SK-N-SH treated with all-trans-retinoic acid at 6 μM for 48 hours (cell line): ENCODE data around the gene ZNF672.

Experiments used
- ATAC-seq: fragments of 200-7000 bp; cut with Tn5 transposase; 3 replicates; pipeline ENCODE4 v1.9.1; 2020; ENCODE audit warnings: mild to moderate bottlenecking, moderate library complexity
- ARNTL ChIP-seq: fragments of 450-650 bp; formaldehyde crosslinking; IDR thresholded peaks from 2 replicates; pipeline ENCODE4 v1.5.0; 2020; ENCODE audit warnings: low read depth, mild to moderate bottlenecking, moderate library complexity, borderline replicate concordance
- CREB5 ChIP-seq: fragments of 250-450 bp; sonication (Bioruptor Pico); IDR thresholded peaks from 2 replicates; pipeline ENCODE4 v1.5.1; 2020; ENCODE audit warnings: low read depth, mild to moderate bottlenecking, moderate library complexity
- CSDC2 ChIP-seq: fragments of 250-450 bp; sonication (Bioruptor Pico); IDR thresholded peaks from 2 replicates; pipeline ENCODE4 v1.5.0; 2020; ENCODE audit warnings: mild to moderate bottlenecking, moderate library complexity
- CSRNP3 ChIP-seq: fragments of 250-450 bp; sonication (Bioruptor Pico); IDR thresholded peaks from 2 replicates; pipeline ENCODE4 v1.5.1; 2021; ENCODE audit warnings: mild to moderate bottlenecking, moderate library complexity
- ESRRG ChIP-seq: fragments of 250-450 bp; sonication (Bioruptor Pico); IDR thresholded peaks from 2 replicates; pipeline ENCODE4 v1.6.1; 2021; ENCODE audit warnings: mild to moderate bottlenecking
- GLIS3 ChIP-seq: fragments of 250-450 bp; sonication (Bioruptor Pico); IDR thresholded peaks from 2 replicates; pipeline ENCODE4 v1.5.0; 2020; ENCODE audit warnings: mild to moderate bottlenecking, moderate library complexity
- ISL1 ChIP-seq: fragments of 250-450 bp; sonication (Bioruptor Pico); IDR thresholded peaks from 2 replicates; pipeline ENCODE4 v2.1.2; 2022; ENCODE audit warnings: mild to moderate bottlenecking, moderate library complexity
- OSR1 ChIP-seq: fragments of 250-450 bp; sonication (Bioruptor Pico); IDR thresholded peaks from 2 replicates; pipeline ENCODE4 v1.8.0; 2022; ENCODE audit warnings: moderate library complexity, mild to moderate bottlenecking, inconsistent platforms
- PPARA ChIP-seq: fragments of 250-450 bp; sonication (Bioruptor Pico); IDR thresholded peaks from 2 replicates; pipeline ENCODE4 v1.5.0; 2020; ENCODE audit warnings: mild to moderate bottlenecking, borderline replicate concordance
- RARB ChIP-seq: fragments of 250-450 bp; sonication (Bioruptor Pico); IDR thresholded peaks from 2 replicates; pipeline ENCODE4 v1.8.0; 2021; ENCODE audit warnings: mild to moderate bottlenecking, moderate library complexity
- SNAI2 ChIP-seq: fragments of 250-450 bp; sonication (Bioruptor Pico); IDR thresholded peaks from 2 replicates; pipeline ENCODE4 v1.5.0; 2020; ENCODE audit warnings: mild to moderate bottlenecking, moderate library complexity
- TCF4 ChIP-seq: fragments of 250-450 bp; sonication (Bioruptor Pico); IDR thresholded peaks from 2 replicates; pipeline ENCODE4 v1.8.0; 2021; ENCODE audit warnings: mild to moderate bottlenecking, moderate library complexity, borderline replicate concordance
- TOX ChIP-seq: fragments of 250-450 bp; sonication (Bioruptor Pico); IDR thresholded peaks from 2 replicates; pipeline ENCODE4 v1.8.0; 2021; ENCODE audit warnings: mild to moderate bottlenecking, moderate library complexity, borderline replicate concordance
- ZFP3 ChIP-seq: fragments of 250-450 bp; sonication (Bioruptor Pico); IDR thresholded peaks from 2 replicates; pipeline ENCODE4 v1.5.0; 2020; ENCODE audit warnings: mild to moderate bottlenecking, moderate library complexity
- ZFP30 ChIP-seq: fragments of 450-650 bp; formaldehyde crosslinking; IDR thresholded peaks from 2 replicates; pipeline ENCODE4 v1.5.0; 2022; ENCODE audit warnings: mild to moderate bottlenecking, moderate library complexity
- ZNF565 ChIP-seq: fragments of 450-650 bp; formaldehyde crosslinking; conservative IDR thresholded peaks from 2 replicates; pipeline ENCODE4 v1.5.0; 2020; ENCODE audit warnings: low read depth, mild to moderate bottlenecking, moderate library complexity
- ZNF70 ChIP-seq: fragments of 450-650 bp; formaldehyde crosslinking; IDR thresholded peaks from 2 replicates; pipeline ENCODE4 v1.5.0; 2020; ENCODE audit warnings: mild to moderate bottlenecking, moderate library complexity
- ZNF8 ChIP-seq: fragments of 450-650 bp; formaldehyde crosslinking; IDR thresholded peaks from 2 replicates; pipeline ENCODE4 v1.5.0; 2020; ENCODE audit warnings: mild to moderate bottlenecking, moderate library complexity
- TF ChIP-seq, protein P1 (sequence below): fragments of 250-450 bp; sonication (Bioruptor Pico); IDR thresholded peaks from 2 replicates; pipeline ENCODE4 v1.8.0; 2020; ENCODE audit warnings: mild to moderate bottlenecking, moderate library complexity, borderline replicate concordance
- TF ChIP-seq, protein P2 (sequence below): fragments of 250-450 bp; sonication (Bioruptor Pico); IDR thresholded peaks from 2 replicates; pipeline ENCODE4 v1.8.0; 2021; ENCODE audit warnings: low read depth, mild to moderate bottlenecking, moderate library complexity, borderline replicate concordance
- TF ChIP-seq, protein P3 (sequence below): fragments of 250-450 bp; sonication (Bioruptor Pico); IDR thresholded peaks from 2 replicates; pipeline ENCODE4 v1.5.0; 2020; ENCODE audit warnings: mild to moderate bottlenecking, moderate library complexity

The ZNF672 gene

DNA sequence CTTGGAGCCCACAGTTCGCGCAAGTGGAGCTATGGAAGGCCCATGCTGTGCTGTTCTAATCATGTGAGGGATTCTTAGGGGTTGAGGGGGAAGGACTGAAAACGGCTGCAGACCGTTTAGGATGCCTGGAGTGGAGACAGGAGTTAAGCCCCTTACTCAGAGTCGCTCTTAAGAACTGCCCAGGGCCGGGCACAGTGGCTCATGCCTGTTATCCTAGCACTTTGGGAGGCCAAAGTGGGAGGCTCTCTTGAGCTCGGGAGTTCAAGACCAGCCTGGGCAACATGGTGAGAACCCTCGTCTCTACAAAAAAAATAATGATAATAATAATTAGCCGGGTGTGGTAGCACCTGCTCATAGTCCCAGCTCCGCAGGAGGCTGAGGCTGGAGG lies 1.1 kb downstream of the ZNF672 start:
- TF ChIP-seq ZNF70 (CRISPR knock-in tag): no peak
- no peak for TF ChIP-seq CREB5 (CRISPR knock-in tag)
- TF ChIP-seq, protein P1, sequence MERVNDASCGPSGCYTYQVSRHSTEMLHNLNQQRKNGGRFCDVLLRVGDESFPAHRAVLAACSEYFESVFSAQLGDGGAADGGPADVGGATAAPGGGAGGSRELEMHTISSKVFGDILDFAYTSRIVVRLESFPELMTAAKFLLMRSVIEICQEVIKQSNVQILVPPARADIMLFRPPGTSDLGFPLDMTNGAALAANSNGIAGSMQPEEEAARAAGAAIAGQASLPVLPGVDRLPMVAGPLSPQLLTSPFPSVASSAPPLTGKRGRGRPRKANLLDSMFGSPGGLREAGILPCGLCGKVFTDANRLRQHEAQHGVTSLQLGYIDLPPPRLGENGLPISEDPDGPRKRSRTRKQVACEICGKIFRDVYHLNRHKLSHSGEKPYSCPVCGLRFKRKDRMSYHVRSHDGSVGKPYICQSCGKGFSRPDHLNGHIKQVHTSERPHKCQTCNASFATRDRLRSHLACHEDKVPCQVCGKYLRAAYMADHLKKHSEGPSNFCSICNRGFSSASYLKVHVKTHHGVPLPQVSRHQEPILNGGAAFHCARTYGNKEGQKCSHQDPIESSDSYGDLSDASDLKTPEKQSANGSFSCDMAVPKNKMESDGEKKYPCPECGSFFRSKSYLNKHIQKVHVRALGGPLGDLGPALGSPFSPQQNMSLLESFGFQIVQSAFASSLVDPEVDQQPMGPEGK (CRISPR knock-in tag): no peak
- TF ChIP-seq ARNTL: no peak
- no peak for TF ChIP-seq OSR1 (CRISPR knock-in tag)
- TF ChIP-seq ZNF8 (CRISPR knock-in tag): no peak
- no peak for TF ChIP-seq ISL1 (CRISPR knock-in tag)
- TF ChIP-seq, protein P2, sequence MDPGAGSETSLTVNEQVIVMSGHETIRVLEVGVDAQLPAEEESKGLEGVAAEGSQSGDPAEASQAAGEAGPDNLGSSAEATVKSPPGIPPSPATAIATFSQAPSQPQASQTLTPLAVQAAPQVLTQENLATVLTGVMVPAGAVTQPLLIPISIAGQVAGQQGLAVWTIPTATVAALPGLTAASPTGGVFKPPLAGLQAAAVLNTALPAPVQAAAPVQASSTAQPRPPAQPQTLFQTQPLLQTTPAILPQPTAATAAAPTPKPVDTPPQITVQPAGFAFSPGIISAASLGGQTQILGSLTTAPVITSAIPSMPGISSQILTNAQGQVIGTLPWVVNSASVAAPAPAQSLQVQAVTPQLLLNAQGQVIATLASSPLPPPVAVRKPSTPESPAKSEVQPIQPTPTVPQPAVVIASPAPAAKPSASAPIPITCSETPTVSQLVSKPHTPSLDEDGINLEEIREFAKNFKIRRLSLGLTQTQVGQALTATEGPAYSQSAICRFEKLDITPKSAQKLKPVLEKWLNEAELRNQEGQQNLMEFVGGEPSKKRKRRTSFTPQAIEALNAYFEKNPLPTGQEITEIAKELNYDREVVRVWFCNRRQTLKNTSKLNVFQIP (CRISPR knock-in tag): no peak
- TF ChIP-seq, protein P3, sequence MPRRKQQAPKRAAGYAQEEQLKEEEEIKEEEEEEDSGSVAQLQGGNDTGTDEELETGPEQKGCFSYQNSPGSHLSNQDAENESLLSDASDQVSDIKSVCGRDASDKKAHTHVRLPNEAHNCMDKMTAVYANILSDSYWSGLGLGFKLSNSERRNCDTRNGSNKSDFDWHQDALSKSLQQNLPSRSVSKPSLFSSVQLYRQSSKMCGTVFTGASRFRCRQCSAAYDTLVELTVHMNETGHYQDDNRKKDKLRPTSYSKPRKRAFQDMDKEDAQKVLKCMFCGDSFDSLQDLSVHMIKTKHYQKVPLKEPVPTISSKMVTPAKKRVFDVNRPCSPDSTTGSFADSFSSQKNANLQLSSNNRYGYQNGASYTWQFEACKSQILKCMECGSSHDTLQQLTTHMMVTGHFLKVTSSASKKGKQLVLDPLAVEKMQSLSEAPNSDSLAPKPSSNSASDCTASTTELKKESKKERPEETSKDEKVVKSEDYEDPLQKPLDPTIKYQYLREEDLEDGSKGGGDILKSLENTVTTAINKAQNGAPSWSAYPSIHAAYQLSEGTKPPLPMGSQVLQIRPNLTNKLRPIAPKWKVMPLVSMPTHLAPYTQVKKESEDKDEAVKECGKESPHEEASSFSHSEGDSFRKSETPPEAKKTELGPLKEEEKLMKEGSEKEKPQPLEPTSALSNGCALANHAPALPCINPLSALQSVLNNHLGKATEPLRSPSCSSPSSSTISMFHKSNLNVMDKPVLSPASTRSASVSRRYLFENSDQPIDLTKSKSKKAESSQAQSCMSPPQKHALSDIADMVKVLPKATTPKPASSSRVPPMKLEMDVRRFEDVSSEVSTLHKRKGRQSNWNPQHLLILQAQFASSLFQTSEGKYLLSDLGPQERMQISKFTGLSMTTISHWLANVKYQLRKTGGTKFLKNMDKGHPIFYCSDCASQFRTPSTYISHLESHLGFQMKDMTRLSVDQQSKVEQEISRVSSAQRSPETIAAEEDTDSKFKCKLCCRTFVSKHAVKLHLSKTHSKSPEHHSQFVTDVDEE: no peak
- no peak for TF ChIP-seq PPARA
- no peak for TF ChIP-seq RARB (CRISPR knock-in tag)
- TF ChIP-seq CSRNP3 (CRISPR knock-in tag): no peak
- no peak for TF ChIP-seq ESRRG (CRISPR knock-in tag)
- no peak for TF ChIP-seq ZFP3
- no peak for TF ChIP-seq CSDC2
- no peak for TF ChIP-seq SNAI2 (CRISPR knock-in tag)
- no peak for TF ChIP-seq TCF4 (CRISPR knock-in tag)
- TF ChIP-seq ZFP30 (CRISPR knock-in tag): no peak
- TF ChIP-seq ZNF565 (CRISPR knock-in tag): no peak
- TF ChIP-seq, all 23 proteins: peak for 0
- ATAC-seq: peak; percentile 1; the same call in 1 of the 3 replicates

GRCh38 chr1:248840946-248841345 lies 2.9 kb downstream of the ZNF672 start:
- TF ChIP-seq ISL1 (CRISPR knock-in tag) (no peak), ESRRG (CRISPR knock-in tag) (no peak), ZNF8 (CRISPR knock-in tag) (no peak), TCF4 (CRISPR knock-in tag) (no peak), GLIS3 (CRISPR knock-in tag) (no peak)
- ATAC-seq: no peak

DNA sequence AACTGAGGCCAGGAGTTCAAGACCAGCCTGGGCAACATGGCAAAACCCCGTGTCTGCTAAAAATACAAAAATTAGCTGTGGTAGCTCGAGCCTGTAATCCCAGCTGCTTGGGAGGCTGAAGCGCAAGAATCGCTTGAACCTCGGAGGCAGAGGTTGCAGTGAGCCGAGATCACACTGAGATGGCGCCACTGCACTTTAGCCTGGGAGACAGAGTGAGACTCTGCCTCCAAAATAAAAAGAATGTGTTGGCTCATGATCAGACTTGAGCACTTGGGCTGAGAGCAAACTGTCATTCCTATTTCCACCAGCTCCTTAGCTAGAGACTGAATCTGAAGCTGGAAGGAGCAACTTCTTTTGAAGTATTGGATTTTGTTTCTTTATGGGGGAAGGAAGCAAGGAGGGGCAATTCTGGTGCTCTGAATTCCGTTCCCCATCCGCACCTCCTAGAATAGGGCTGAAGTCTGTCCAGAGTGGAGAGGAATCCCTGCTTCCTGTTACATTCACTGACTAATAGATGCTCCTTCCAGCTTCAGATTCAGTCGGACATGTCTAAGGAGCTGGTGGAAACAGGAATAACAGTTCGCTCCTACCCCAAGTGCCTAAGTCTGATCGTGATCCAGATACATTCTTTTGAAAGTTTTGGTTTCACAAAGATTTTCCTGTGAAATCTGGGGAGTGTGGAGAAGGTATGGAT lies 3.8 kb downstream of the ZNF672 start:
- no peak for TF ChIP-seq TOX (CRISPR knock-in tag)
- TF ChIP-seq ZFP3: no peak
- TF ChIP-seq ARNTL: no peak
- no peak for TF ChIP-seq OSR1 (CRISPR knock-in tag)
- no peak for TF ChIP-seq RARB (CRISPR knock-in tag)
- TF ChIP-seq SNAI2 (CRISPR knock-in tag): no peak
- ATAC-seq: peak; percentile 3; the same call in 2 of the 3 replicates
